Stimulated activated CD8-positive, alpha-beta memory T cell treated with anti-CD3 and anti-CD28 coated beads, Interleukin-4, amount 100 ng/mL, for 48 hours (primary cell): ENCODE data around the gene ECHS1.

ENCODE experiments used
- DNase-seq: peaks from one replicate; pipeline ENCODE4 v3.0.0-alpha.2; 2020

Gene ECHS1

GRCh38 chr10:133356549-133357284 lies 16.4 kb downstream of the ECHS1 start:
- no peak for DNase-seq

GRCh38 chr10:133355991-133356390 lies 17.2 kb downstream of the ECHS1 start:
- DNase-seq: no peak

GRCh38 chr10:133355266-133355665 lies 17.9 kb downstream of the ECHS1 start:
- DNase-seq: no peak

- no peak for DNase-seq
Observed at GRCh38 chr10:133354672-133355240, 18.4 kb downstream of the ECHS1 start.

GRCh38 chr10:133353988-133354605 lies 19.1 kb downstream of the ECHS1 start:
- DNase-seq: no peak

- no peak for DNase-seq
Observed at GRCh38 chr10:133353202-133353959, 19.8 kb downstream of the ECHS1 start.

- DNase-seq: no peak
Observed at GRCh38 chr10:133351408-133352318, 21.5 kb downstream of the ECHS1 start.

- no peak for DNase-seq
Observed at GRCh38 chr10:133350950-133351329, 22.2 kb downstream of the ECHS1 start.

- DNase-seq: no peak
Observed at GRCh38 chr10:133350283-133350949, 22.7 kb downstream of the ECHS1 start.

GRCh38 chr10:133349577-133350011 lies 23.6 kb downstream of the ECHS1 start:
- no peak for DNase-seq

GRCh38 chr10:133349160-133349568 lies 24.0 kb downstream of the ECHS1 start:
- no peak for DNase-seq

- no peak for DNase-seq
Observed at GRCh38 chr10:133347710-133348517, 25.2 kb downstream of the ECHS1 start.

- no peak for DNase-seq
Observed at GRCh38 chr10:133346413-133346812, 26.7 kb downstream of the ECHS1 start.

- DNase-seq: no peak
Observed at GRCh38 chr10:133344236-133344635, 28.9 kb downstream of the ECHS1 start.

- no peak for DNase-seq
Observed at GRCh38 chr10:133343558-133343957, 29.6 kb downstream of the ECHS1 start.

- DNase-seq: no peak
Observed at GRCh38 chr10:133342942-133343341, 30.2 kb downstream of the ECHS1 start.

GRCh38 chr10:133341983-133342382 lies 31.2 kb downstream of the ECHS1 start:
- no peak for DNase-seq

- DNase-seq: no peak
Observed at GRCh38 chr10:133339708-133340380, 33.3 kb downstream of the ECHS1 start.

- no peak for DNase-seq
Observed at GRCh38 chr10:133338080-133339071, 34.8 kb downstream of the ECHS1 start.
